ENCODE measurements around the gene MTX1.

MTX1 gene

GRCh38 chr1:155173478-155174323, 34.8 kb upstream of the MTX1 start, which contains the start of gene TRIM46:
TSS of gene TRIM46 (plus strand) at chr1:155173849. CDS start at chr1:155173967, 118 bp downstream.
- Histone ChIP-seq H3K27ac (peak within 1 kb of the TSS; percentile 89 to 94), H3K36me3 (peaks cover 7 to 23% (median 21%) of the 10 kb centered on the region in 3 donors), H3K4me1 (peaks cover 0 to 41% (median 20%) of the 10 kb centered on the region in 4 donors), H3K9me3 (no peaks in the 10 kb centered on the region), H3K4me3 (peak within 1 kb of the TSS; percentile 79 to 80), H3K27me3 (peaks cover 0 to 20% of the 10 kb centered on the region in 2 donors)
- DNase-seq, result peak in 1 of 2 donors; percentile 70
- intact Hi-C loops (cut with DNase I; ENCODE audit: low total_unique reads), result no loop called here
- no peak for TF ChIP-seq CTCF (IDR thresholded peaks at IDR 0.05)

GRCh38 chr1:155174324-155175280, 33.9 kb upstream of the MTX1 start:
- peak in 1 of 2 donors; percentile 68 for DNase-seq
- intact Hi-C loops (cut with DNase I; ENCODE audit: low total_unique reads), result no loop called here
- Histone ChIP-seq H3K27ac (peak overlapping the region in 1 of 2 donors; percentile 94), H3K27me3 (peaks cover 0 to 20% of the 10 kb centered on the region in 2 donors), H3K9me3 (no peaks in the 10 kb centered on the region), H3K4me3 (peak overlapping the region; percentile 79 to 80), H3K4me1 (peaks cover 0 to 43% (median 20%) of the 10 kb centered on the region in 4 donors), H3K36me3 (peaks cover 0 to 14% (median 12%) of the 10 kb centered on the region in 3 donors)
- no peak for TF ChIP-seq CTCF (IDR thresholded peaks at IDR 0.05)

GRCh38 chr1:155175281-155175926, 33.1 kb upstream of the MTX1 start:
- TF ChIP-seq CTCF (IDR thresholded peaks at IDR 0.05), result no peak
- peak in 1 of 2 donors; percentile 62 for DNase-seq
- intact Hi-C loops (cut with DNase I; ENCODE audit: low total_unique reads), result no loop called here
- no peak overlapping the region for H3K4me3 ChIP-seq
- H3K9me3 ChIP-seq, result no peaks in the 10 kb centered on the region
- peaks cover 0 to 6% (median 5%) of the 10 kb centered on the region in 3 donors for H3K36me3 ChIP-seq
- peaks cover 0 to 20% of the 10 kb centered on the region in 2 donors for H3K27me3 ChIP-seq
- H3K27ac ChIP-seq, result no peak overlapping the region
- peaks cover 0 to 43% (median 20%) of the 10 kb centered on the region in 4 donors for H3K4me1 ChIP-seq

DNA sequence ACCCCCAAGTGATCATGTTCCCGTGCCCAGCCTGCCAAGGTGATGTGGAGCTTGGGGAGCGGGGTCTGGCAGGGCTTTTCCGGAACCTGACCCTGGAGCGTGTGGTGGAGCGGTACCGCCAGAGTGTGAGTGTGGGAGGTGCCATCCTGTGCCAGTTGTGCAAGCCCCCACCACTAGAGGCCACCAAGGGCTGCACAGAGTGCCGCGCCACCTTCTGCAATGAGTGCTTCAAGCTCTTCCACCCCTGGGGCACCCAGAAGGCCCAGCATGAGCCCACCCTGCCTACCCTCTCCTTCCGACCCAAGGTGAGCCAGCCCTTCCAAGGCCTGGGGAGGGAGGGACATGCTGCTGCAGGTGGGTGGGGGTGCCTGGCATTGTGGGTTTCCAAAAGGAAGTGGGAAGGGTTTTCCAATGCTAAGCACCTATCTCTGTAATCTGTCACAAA, 32.5 kb upstream of the MTX1 start:
- DNase-seq, result peak in 1 of 2 donors; percentile 66
- H3K27ac ChIP-seq, result no peak overlapping the region
- intact Hi-C loops (cut with DNase I; ENCODE audit: low total_unique reads), result no loop called here

More for the DNA sequence above, 32.5 kb upstream of the MTX1 start:
- no peak for TF ChIP-seq CTCF (IDR thresholded peaks at IDR 0.05)
- Histone ChIP-seq H3K36me3 (peaks cover 0 to under 1% (median 0%) of the 10 kb centered on the region in 3 donors), H3K27me3 (peaks cover 0 to 20% of the 10 kb centered on the region in 2 donors), H3K4me3 (no peak overlapping the region), H3K4me1 (peaks cover 0 to 43% (median 20%) of the 10 kb centered on the region in 4 donors), H3K9me3 (no peaks in the 10 kb centered on the region)

Measured in tibial artery (tissue), 4 donors.